GM21786 (cell line): ENCODE measurements around the gene TMC5.
"Not testable (repeated sequence)": the region's sequence is repeated elsewhere in the genome, so short reads cannot be mapped to it uniquely, and the experiment has no call there.

Experiments used
- ATAC-seq: cut with Tn5 transposase; IDR thresholded peaks from one replicate; pipeline ENCODE4 v1.9.1; 2021; ENCODE audit not compliant: unreplicated experiment

The TMC5 gene

DNA sequence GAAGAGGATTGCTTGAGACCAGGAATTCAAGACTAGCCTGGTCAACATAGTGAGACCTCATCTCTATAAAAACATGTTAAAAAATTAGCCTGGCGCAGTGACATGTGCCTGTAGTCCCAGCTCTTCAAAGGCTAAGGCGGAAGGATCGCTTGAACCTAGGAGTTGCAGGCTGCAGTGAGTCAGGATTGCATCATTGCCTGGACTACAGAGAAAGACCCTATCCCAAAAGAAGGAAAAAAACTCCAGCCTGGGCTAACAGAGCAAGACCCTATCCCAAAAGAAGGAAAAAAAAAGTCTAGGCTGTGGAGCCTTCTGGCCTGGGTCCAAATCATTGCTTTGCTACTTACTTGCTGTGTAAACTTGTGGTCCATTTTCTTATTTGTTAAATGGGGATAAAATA, 111.0 kb downstream of the TMC5 start:
- no peak for ATAC-seq

DNA sequence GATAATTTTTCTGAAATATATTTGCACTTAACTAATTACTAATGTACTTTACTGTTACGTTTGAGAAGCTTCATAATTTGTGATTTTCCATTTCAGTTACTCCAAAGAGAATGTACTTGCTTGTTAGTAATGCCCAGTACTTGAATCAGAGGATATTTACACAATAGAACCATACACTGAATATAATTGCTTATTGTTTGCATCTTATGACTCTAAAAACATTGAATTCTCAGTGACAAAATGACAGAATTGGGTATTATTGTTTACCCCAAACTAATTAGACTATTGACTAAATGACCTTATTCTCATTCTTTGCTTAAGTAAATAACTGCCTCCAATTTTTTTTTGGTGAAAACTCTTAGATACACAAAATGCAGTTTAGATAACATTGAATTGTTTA, 114.9 kb downstream of the TMC5 start:
- no peak for ATAC-seq

GRCh38 chr16:19540241-19540970, 122.7 kb downstream of the TMC5 start:
- ATAC-seq = no peak

DNA sequence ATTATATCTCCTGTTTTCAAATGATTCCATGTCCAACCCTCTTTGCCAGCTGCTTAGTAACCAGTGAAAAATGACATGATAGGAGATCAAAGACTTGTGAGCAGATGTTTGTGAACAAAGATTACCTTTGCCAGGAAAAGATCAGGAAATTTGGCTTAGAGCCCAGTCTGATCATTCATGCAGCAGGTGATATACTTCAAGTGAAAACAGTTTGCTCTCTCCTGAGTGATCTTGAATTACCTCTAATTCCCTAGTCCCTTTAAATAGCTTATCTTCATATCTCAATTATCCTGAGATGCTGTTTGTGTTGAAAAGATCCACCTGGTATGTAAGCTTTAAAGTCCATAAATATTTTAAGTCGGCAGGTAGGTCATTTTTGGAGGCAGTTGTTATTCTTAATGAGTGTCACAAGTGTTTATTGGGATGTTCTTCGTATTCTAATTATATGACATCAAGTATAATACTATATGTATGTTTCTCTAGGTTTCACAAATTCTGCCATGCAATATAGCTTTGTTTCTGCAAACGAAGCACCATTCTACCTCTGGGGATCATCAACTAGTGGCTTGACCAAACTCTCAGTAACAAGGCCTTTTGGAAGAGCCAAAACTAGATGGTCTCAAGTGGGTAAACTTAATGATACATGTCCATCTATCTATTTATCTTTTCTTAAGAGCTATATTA, 124.6 kb downstream of the TMC5 start:
- no peak for ATAC-seq

- not testable (repeated sequence) for ATAC-seq
Observed at GRCh38 chr16:19543278-19543996, 125.8 kb downstream of the TMC5 start.

DNA sequence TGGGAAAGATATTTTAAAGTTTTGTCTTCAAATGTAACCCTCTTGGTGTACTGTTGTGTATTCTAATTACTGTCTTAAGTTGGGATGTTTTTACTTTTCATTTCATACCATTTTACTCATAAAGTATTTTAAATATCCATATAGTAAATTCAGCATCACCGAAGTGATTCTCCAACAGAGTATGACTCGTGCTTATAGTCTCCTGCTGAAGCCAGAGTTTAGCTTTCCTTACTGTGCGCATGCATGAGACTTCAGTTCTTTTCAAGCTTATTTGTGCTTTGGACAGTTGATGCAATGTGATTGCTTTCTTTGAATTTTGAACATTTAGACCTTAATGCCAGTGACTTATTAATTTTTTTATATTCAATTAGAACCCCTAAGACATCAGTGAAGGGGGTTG, 130.5 kb downstream of the TMC5 start:
- no peak for ATAC-seq
